Immature natural killer cell (primary cell): ENCODE measurements around the gene XAB2. TPM values are rescaled to one million over a fixed set of nuclear protein-coding genes. Genes with fewer than 3 reads are reported as not detected.

Experiments used
- DNase-seq, 3 donors: peaks; one replicate each; pipeline ENCODE4 v3.0.0; 2022; ENCODE audit warnings: mixed read lengths in 1 of 3
- H3K27ac Mint-ChIP-seq, 6 donors: one replicate each; pipeline ENCODE4 v1.8.0; 2020; ENCODE audit warnings: mixed read lengths in 6 of 6, mild to moderate bottlenecking in 5 of 6, inconsistent platforms in 4 of 6, moderate library complexity in 3 of 6
- H3K27me3 Mint-ChIP-seq, 3 donors: one replicate each; pipeline ENCODE4 v1.8.0; 2020 to 2021; ENCODE audit warnings: low read depth in 3 of 3, mild to moderate bottlenecking in 3 of 3, mixed read lengths in 3 of 3, moderate library complexity in 3 of 3, inconsistent platforms in 1 of 3
- H3K36me3 Mint-ChIP-seq, 3 donors: one replicate each; pipeline ENCODE4 v1.8.0; 2020; ENCODE audit warnings: mixed read lengths in 3 of 3, inconsistent platforms in 2 of 3, mild to moderate bottlenecking in 2 of 3
- H3K4me1 Mint-ChIP-seq, 2 donors: one replicate each; pipeline ENCODE4 v1.8.0; 2020; ENCODE audit warnings: inconsistent platforms in 2 of 2, mild to moderate bottlenecking in 2 of 2, mixed read lengths in 2 of 2, moderate library complexity in 1 of 2
- H3K4me3 Mint-ChIP-seq, 5 donors: one replicate each; pipeline ENCODE4 v1.8.0; 2020; ENCODE audit warnings: mild to moderate bottlenecking in 5 of 5, mixed read lengths in 5 of 5, inconsistent platforms in 3 of 5, moderate library complexity in 3 of 5
- H3K9me3 Mint-ChIP-seq, 6 donors: one replicate each; pipeline ENCODE4 v1.8.0; 2020; ENCODE audit warnings: mild to moderate bottlenecking in 6 of 6, mixed read lengths in 6 of 6, inconsistent platforms in 4 of 6, moderate library complexity in 3 of 6
- polyA plus RNA-seq, 3 donors: library from polyadenylated mRNA; unstranded; fragments of 300-500 nt; fragmentation: Illumina TruSeq; gene quantifications; one replicate each; pipeline ENCODE4 v1.2.3, GENCODE V29; 2021

Gene XAB2
- 10 to 100 TPM in 2 of 3 donors, 1 to 10 TPM in 1; 5.5 to 13.3 (median 12.4) TPM for polyA plus RNA-seq

- Mint-ChIP-seq H3K27ac (peak within 1 kb of the TSS; percentile 98 to 100 (median 99)), H3K36me3 (peaks cover 0 to 7% (median 6%) of the 10 kb centered on the region in 3 donors), H3K4me3 (peak within 1 kb of the TSS; percentile 90 to 100 (median 94)), H3K9me3 (no peaks in the 10 kb centered on the region), H3K27me3 (peaks cover 9 to 16% (median 11%) of the 10 kb centered on the region in 3 donors), H3K4me1 (peaks cover 36 to 45% of the 10 kb centered on the region in 2 donors)
- DNase-seq: peak; percentile 95 to 97 (median 97)
These were observed at the start of gene XAB2, which contains the start of gene PET100 for GRCh38 chr19:7629347-7630054. XAB2 (minus strand) TSS chr19:7629545; CDS start chr19:7629527, 18 bp downstream. PET100 (plus strand) TSS chr19:7629793; CDS start chr19:7629834, 41 bp downstream.

GRCh38 chr19:7677669-7678311, 48.4 kb upstream of the XAB2 start:
- H3K27ac Mint-ChIP-seq: peak overlapping the region in 4 of 6 donors; percentile 11 to 61 (median 44)
- DNase-seq: peak; percentile 27 to 36 (median 30)
- no peak overlapping the region for H3K4me3 Mint-ChIP-seq
- peaks cover 14 to 20% of the 10 kb centered on the region in 2 donors for H3K4me1 Mint-ChIP-seq
- peaks cover 0 to 3% (median 0%) of the 10 kb centered on the region in 6 donors for H3K9me3 Mint-ChIP-seq
- peaks cover 21 to 32% (median 27%) of the 10 kb centered on the region in 3 donors for H3K27me3 Mint-ChIP-seq
- peaks cover 0 to 5% (median 3%) of the 10 kb centered on the region in 3 donors for H3K36me3 Mint-ChIP-seq

DNA sequence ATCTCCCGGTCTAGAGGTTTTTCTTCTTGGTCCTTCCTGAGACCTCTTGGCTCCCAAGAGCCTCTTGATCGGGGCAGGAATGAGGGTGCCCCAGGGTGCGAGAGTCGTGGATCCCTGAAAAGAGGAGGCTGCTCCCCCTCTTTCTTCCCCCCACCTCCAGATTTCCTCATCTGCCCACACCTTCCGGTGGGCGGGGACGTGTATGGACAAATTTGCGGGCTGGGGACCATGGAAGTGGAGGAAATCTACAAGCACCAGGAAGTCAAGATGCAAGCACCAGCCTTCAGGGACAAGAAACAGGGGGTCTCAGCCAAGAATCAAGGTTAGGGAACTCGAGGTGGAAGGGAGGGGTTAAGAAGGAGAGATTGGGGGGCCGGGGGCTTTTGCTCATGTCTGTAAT, 47.5 kb upstream of the XAB2 start, which contains the start of gene MCEMP1:
Gene MCEMP1 (plus strand): TSS at position 237 of the 400 bp plus-strand sequence. CDS start 31 bp downstream, at position 268.
- Mint-ChIP-seq H3K4me3 (no peak within 1 kb of the TSS), H3K4me1 (peaks cover 12 to 18% of the 10 kb centered on the region in 2 donors), H3K27me3 (peaks cover 21 to 30% (median 26%) of the 10 kb centered on the region in 3 donors), H3K36me3 (peaks cover 0 to 2% (median 0%) of the 10 kb centered on the region in 3 donors), H3K27ac (peak within 1 kb of the TSS in 4 of 6 donors; percentile 18 to 61 (median 49)), H3K9me3 (peaks cover 0 to 3% (median 0%) of the 10 kb centered on the region in 6 donors)
- DNase-seq: no peak

DNA sequence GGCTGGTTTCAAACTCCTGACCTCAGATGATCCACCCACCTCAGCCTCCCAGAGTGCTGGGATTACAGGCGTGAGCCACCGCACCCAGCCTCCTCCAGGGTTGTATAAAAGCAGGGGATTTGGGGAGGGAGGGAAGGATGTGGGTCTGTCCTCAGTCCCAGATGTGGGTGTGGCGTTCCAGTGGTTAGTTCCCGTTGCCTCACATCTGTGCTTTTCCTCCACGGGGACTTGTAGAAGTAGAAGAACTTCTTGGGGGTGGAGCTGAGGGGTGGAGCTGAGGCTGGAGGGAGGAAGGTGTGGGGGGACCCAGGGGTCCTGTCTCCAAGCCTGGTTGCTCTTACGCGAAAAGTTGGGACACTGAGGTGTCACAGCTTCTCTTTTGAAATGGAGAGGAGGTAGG, 47.0 kb upstream of the XAB2 start:
- Mint-ChIP-seq H3K27me3 (peaks cover 19 to 27% (median 23%) of the 10 kb centered on the region in 3 donors), H3K27ac (no peak overlapping the region), H3K4me3 (no peak overlapping the region), H3K9me3 (peaks cover 0 to 3% (median 0%) of the 10 kb centered on the region in 6 donors), H3K4me1 (peaks cover 7 to 14% of the 10 kb centered on the region in 2 donors), H3K36me3 (no peaks in the 10 kb centered on the region)
- no peak for DNase-seq

- peaks cover 0 to 4% of the 10 kb centered on the region in 2 donors for H3K4me1 Mint-ChIP-seq
- H3K4me3 Mint-ChIP-seq: no peak overlapping the region
- DNase-seq: no peak
- H3K36me3 Mint-ChIP-seq: no peaks in the 10 kb centered on the region
- no peak overlapping the region for H3K27ac Mint-ChIP-seq
- H3K27me3 Mint-ChIP-seq: peaks cover 10 to 22% (median 20%) of the 10 kb centered on the region in 3 donors
- peaks cover 0 to 3% (median 0%) of the 10 kb centered on the region in 6 donors for H3K9me3 Mint-ChIP-seq
These were observed 45.0 kb upstream of the XAB2 start for GRCh38 chr19:7674010-7675005.

DNA sequence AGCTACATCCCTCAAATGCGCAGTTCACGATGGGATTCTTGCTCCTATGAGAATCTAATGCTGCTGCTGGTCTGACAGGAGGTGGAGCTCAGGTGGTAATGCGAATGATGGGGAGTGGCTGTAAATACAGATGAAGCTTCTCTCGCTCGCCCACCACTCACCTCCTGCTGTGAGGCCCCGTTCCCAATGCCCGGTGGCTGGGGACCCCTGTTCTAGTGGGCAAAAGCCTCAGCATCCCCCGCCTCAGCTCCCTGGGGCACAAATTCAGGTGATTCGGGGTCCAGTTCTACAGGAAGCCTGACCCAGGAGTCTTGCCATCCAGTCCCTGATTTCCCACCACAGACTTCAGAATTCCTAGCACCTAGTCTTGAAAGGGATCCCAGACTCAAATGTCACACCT, 43.2 kb upstream of the XAB2 start:
- peaks cover 8 to 18% (median 17%) of the 10 kb centered on the region in 3 donors for H3K27me3 Mint-ChIP-seq
- DNase-seq: no peak
- H3K36me3 Mint-ChIP-seq: no peaks in the 10 kb centered on the region
- H3K4me3 Mint-ChIP-seq: no peak overlapping the region
- no peak overlapping the region for H3K27ac Mint-ChIP-seq
- peaks cover 0 to 2% of the 10 kb centered on the region in 2 donors for H3K4me1 Mint-ChIP-seq
- H3K9me3 Mint-ChIP-seq: peaks cover 0 to 2% (median 0%) of the 10 kb centered on the region in 6 donors

DNA sequence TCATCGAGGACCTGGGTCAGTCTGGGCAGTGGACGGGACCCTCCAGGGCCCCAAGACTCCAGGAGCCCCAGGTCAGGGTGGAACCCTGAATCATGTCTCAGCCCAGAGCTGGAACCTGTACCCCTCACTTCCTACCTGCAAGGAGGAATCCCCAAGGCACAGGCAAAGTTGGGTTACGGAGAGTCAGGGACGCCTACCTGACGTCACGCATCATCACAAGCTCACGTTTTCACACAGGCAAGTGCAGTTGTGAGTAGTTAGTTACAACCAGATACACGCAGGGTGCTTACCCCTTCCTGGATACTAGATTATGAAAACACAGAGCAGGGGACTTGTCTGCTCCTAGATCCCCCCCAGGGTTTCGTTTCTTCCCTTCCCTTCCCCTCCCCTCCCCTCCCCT, 41.4 kb upstream of the XAB2 start:
- DNase-seq: no peak
- no peak overlapping the region for H3K27ac Mint-ChIP-seq
- H3K36me3 Mint-ChIP-seq: no peaks in the 10 kb centered on the region
- peaks cover 0 to 2% of the 10 kb centered on the region in 2 donors for H3K4me1 Mint-ChIP-seq
- peaks cover 0 to 2% (median 0%) of the 10 kb centered on the region in 6 donors for H3K9me3 Mint-ChIP-seq
- peaks cover 3 to 21% (median 9%) of the 10 kb centered on the region in 3 donors for H3K27me3 Mint-ChIP-seq
- no peak overlapping the region for H3K4me3 Mint-ChIP-seq

DNA sequence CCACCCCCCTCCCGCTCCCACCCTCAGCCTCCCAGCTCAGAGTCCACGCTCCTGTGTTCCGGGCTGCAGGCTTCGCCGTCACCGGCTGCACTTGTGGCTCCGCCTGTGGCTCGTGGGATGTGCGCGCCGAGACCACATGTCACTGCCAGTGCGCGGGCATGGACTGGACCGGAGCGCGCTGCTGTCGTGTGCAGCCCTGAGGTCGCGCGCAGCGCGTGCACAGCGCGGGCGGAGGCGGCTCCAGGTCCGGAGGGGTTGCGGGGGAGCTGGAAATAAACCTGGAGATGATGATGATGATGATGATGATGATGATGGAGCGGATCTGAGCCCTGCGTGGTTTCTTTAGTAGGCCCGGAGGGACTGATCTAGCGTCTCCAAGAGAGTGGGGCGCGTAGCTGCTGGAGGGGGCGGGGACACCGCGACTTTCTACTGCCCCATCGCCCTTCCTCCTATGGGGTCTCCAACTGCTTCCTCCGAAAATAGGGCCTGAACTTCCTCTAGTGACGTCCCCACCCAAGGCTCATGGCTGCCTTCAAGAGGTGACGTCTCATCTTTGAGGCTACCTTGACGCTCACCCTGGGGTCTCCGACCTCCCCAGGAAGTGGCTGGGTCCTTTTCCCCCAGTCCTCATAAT, 40.9 kb upstream of the XAB2 start:
- Mint-ChIP-seq H3K4me3 (peak overlapping the region in 1 of 5 donors; percentile 41), H3K36me3 (no peaks in the 10 kb centered on the region), H3K9me3 (no peaks in the 10 kb centered on the region), H3K27ac (no peak overlapping the region), H3K27me3 (peaks cover 3 to 20% (median 9%) of the 10 kb centered on the region in 3 donors), H3K4me1 (peaks cover 0 to 2% of the 10 kb centered on the region in 2 donors)
- DNase-seq: no peak

DNA sequence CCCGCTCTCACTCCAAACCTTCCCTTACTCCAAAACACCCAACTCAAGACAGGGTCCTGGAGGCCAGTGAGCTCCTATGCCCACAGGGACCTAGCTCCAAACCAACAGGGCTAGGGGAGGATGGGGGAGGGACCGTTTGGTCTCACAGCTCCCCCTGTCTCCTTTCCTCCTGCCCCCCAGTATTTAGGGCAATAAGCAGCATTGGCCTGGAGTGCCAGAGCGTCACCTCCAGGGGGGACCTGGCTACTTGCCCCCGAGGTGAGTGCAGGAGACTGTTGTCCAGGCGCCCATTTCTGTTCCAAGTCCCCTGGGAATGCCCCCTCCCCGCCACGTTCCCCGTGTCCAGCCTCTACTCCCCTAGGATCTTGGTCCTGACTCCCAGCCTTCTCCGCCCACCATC, 40.3 kb upstream of the XAB2 start:
- Mint-ChIP-seq H3K27me3 (peaks cover 3 to 20% (median 9%) of the 10 kb centered on the region in 3 donors), H3K9me3 (no peaks in the 10 kb centered on the region), H3K36me3 (no peaks in the 10 kb centered on the region), H3K27ac (no peak overlapping the region), H3K4me1 (peaks cover 0 to 2% of the 10 kb centered on the region in 2 donors), H3K4me3 (no peak overlapping the region)
- no peak for DNase-seq

DNA sequence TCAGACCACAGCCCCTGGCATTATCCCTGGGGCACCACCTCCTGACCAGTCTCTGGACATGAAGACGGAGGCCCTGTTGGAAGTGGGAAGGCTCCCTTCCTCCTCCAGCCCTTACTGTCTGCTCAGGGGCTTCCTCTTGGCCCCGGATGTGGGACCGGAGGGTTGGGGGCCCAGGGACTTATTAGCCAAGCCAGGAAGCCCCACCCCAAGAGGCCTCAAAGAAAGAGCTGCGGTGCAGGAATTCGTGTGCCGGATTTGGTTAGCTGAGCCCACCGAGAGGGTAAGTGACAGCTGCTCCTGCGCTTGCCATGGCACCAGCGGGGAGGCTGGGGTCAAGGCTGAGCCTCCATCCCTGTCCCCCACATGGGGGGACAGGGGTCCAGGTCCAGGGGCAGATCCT, 39.5 kb upstream of the XAB2 start, which contains the start of gene RETN:
Gene RETN (plus strand): TSS at position 208 of the 400 bp plus-strand sequence. CDS start 278 bp downstream, outside the sequence.
- Mint-ChIP-seq H3K27me3 (peaks cover 3 to 18% (median 9%) of the 10 kb centered on the region in 3 donors), H3K4me3 (peak within 1 kb of the TSS in 1 of 5 donors; percentile 11), H3K27ac (no peak within 1 kb of the TSS)

DNA sequence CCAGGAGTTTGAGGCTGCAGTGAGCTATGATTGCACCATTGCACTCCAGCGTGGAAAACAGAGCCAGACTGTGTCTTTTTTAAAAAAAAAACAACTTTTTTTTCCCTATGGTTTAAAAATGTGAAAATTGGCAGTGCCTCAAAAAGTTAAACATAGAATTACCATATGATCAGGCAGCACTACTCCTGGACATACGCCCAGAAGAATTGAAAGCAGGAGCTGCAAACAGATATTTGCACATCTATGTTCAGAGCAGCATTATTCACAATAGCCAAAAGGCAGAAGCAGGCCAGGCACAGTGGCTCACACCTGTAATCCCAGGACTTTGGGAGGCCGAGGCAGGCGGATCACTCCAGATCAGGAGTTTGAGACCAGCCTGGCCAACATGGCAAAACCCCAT, 35.7 kb upstream of the XAB2 start:
- no peak overlapping the region for H3K27ac Mint-ChIP-seq

More for the DNA sequence above, 39.5 kb upstream of the XAB2 start, which contains the start of gene RETN:
- no peak for DNase-seq
- H3K9me3 Mint-ChIP-seq: no peaks in the 10 kb centered on the region
- H3K36me3 Mint-ChIP-seq: no peaks in the 10 kb centered on the region
- no peaks in the 10 kb centered on the region for H3K4me1 Mint-ChIP-seq

GRCh38 chr19:7663706-7664105, 34.4 kb upstream of the XAB2 start:
- DNase-seq: no peak
- Mint-ChIP-seq H3K36me3 (no peaks in the 10 kb centered on the region), H3K9me3 (no peaks in the 10 kb centered on the region), H3K27ac (no peak overlapping the region), H3K4me1 (no peaks in the 10 kb centered on the region), H3K27me3 (peaks cover 0 to 9% (median 2%) of the 10 kb centered on the region in 3 donors), H3K4me3 (no peak overlapping the region)

More for the DNA sequence above, 35.7 kb upstream of the XAB2 start:
- H3K27me3 Mint-ChIP-seq: peaks cover 2 to 11% (median 4%) of the 10 kb centered on the region in 3 donors
- no peaks in the 10 kb centered on the region for H3K9me3 Mint-ChIP-seq
- no peak for DNase-seq
- no peaks in the 10 kb centered on the region for H3K36me3 Mint-ChIP-seq
- no peak overlapping the region for H3K4me3 Mint-ChIP-seq
- H3K4me1 Mint-ChIP-seq: no peaks in the 10 kb centered on the region
